Measurements from ENCODE around the gene BAZ2A.

BAZ2A gene

DNA sequence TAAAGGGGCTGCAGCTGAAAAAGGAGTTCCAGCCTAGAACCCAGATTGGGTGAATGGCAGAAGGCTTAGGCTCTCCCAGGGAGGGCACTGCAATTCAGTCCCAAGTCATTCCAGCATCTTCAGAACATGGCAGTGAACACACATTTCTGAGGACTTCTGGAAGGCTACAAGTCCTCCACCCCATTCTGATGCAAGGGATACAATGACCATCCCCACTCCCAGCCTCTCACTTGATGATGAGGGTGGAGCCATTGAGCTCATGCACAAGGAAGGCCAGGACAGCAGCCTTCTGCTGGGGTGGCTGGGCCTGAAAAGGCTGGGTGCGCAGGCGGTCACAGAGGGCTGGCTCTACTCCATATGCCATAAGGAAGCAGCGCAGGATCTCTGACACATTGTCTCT is 25.8 kb downstream of the BAZ2A start:
- no peak for DNase-seq (ENCODE audit: insufficient read length)
- TF ChIP-seq POLR2A (IDR thresholded peaks at IDR 0.05; ENCODE audit: low read depth, low read length) (no peak), POLR2AphosphoS5 (IDR thresholded peaks at IDR 0.05; ENCODE audit: low read depth, low read length) (no peak), TAF1 (IDR thresholded peaks at IDR 0.05; ENCODE audit: borderline replicate concordance, low read depth, low read length) (no peak)
- no peak for FAIRE-seq

DNA sequence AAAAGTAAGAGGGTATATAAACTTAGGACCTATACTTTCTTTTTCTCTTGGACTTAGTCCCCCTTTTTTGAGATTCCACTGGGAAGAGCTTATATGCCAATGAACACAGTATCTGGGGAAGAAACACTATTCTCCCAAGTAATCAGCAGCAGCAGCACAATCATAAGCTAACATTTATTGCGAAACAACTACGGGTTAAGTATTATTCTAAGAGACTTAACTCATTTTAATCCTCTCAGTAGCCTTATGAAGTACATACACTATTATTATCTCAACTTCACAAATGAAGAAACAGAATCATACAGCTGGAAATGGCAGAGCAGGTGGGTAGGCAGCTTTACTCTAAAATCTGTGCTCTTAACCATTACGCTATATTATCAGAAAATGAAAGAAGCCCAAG is 27.9 kb downstream of the BAZ2A start:
- FAIRE-seq = no peak
- no peak for DNase-seq (ENCODE audit: insufficient read length)
- no peak for TF ChIP-seq POLR2A (IDR thresholded peaks at IDR 0.05; ENCODE audit: low read depth, low read length)
- TF ChIP-seq POLR2AphosphoS5 (IDR thresholded peaks at IDR 0.05; ENCODE audit: low read depth, low read length) = no peak
- no peak for TF ChIP-seq TAF1 (IDR thresholded peaks at IDR 0.05; ENCODE audit: borderline replicate concordance, low read depth, low read length)

DNA sequence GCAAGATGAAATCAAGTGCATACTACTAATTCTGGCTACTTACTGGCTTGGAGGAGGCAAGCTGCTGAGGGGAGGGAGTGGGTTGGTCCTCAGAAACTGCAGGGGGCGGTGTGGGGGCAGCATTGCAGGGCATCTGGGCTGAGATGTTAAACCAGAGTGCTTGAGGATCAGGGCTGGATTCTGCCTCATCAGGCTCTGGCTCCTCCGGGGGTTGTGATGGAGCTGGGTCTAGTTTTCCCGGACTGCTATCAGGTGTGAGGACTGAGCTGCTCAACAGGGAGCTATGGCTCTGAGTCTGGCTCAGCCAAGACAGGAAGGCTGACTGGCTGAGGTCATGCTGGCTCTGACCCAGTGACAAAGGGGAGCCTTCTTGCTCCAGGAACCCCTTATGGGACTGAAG is 28.6 kb downstream of the BAZ2A start:
- DNase-seq (ENCODE audit: insufficient read length) (no peak), FAIRE-seq (no peak)
- TF ChIP-seq POLR2AphosphoS5 (IDR thresholded peaks at IDR 0.05; ENCODE audit: low read depth, low read length) (no peak), TAF1 (IDR thresholded peaks at IDR 0.05; ENCODE audit: borderline replicate concordance, low read depth, low read length) (no peak), POLR2A (IDR thresholded peaks at IDR 0.05; ENCODE audit: low read depth, low read length) (no peak)

DNA sequence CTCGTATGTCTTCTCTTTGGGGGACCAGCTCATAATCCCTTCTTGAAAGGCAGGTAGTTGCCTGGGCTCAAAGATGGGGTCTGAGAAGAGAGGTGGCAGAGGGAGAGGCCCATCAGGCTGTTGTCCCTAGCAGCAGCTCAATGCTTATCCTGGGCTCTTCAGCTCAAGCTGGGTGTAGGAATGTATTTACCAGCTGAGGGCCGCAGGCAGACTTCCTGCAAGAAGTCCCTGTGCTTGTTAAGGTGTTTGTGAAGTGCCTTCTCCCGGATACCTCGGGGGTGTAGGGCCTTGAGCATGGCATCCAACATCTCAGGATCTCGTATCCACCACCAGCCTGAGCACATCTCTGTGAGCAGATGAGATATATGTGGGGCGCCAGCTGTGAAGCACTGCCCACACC is 29.4 kb downstream of the BAZ2A start:
- TF ChIP-seq POLR2AphosphoS5 (IDR thresholded peaks at IDR 0.05; ENCODE audit: low read depth, low read length) = no peak
- no peak for TF ChIP-seq TAF1 (IDR thresholded peaks at IDR 0.05; ENCODE audit: borderline replicate concordance, low read depth, low read length)
- TF ChIP-seq POLR2A (IDR thresholded peaks at IDR 0.05; ENCODE audit: low read depth, low read length) = no peak
- no peak for DNase-seq (ENCODE audit: insufficient read length)
- no peak for FAIRE-seq

DNA sequence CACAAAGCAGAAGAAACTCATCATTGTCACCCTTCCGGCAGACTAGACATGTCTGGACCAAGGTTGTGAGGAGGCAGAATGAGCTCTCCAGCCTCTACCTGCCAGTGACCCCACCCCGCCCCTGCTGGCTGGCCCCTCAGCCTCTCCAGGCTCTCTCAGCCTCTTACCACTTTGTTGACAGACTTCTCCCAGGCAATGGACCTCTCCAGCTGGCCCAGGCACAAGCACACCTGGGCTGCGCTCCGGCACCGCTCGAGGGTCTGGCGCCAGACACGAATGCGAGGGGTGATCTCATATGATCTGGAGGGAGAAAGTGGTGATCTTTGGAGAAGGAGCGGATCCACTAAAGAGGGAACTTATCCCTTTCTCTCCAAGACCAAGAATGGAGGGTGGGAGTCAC is 30.3 kb downstream of the BAZ2A start:
- DNase-seq (ENCODE audit: insufficient read length) = no peak
- FAIRE-seq = no peak

DNA sequence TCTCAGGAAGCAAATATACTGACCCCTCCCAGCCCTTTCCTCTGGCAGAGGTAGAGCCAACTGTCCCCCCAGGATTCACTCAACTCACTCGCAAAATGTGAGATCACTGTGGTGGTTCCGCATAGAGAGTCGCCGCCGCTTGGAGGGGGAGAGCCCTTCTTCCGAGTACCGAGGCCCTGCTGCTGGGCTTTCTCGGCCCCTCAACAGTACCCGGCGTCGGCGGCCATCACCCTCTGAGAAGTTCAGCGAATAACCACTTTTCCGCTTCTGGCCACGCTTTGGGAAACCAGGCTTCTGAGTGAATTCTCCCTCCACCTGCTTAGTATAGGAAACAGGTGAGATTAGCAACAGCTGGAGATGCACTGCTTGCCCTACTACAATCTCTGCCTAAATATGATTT is 31.1 kb downstream of the BAZ2A start:
- TF ChIP-seq POLR2AphosphoS5 (IDR thresholded peaks at IDR 0.05; ENCODE audit: low read depth, low read length) = no peak
- no peak for TF ChIP-seq TAF1 (IDR thresholded peaks at IDR 0.05; ENCODE audit: borderline replicate concordance, low read depth, low read length)
- no peak for TF ChIP-seq POLR2A (IDR thresholded peaks at IDR 0.05; ENCODE audit: low read depth, low read length)
- DNase-seq (ENCODE audit: insufficient read length) (no peak), FAIRE-seq (no peak)

More for the DNA sequence above, 30.3 kb downstream of the BAZ2A start:
- TF ChIP-seq POLR2A (IDR thresholded peaks at IDR 0.05; ENCODE audit: low read depth, low read length) (no peak), TAF1 (IDR thresholded peaks at IDR 0.05; ENCODE audit: borderline replicate concordance, low read depth, low read length) (no peak), POLR2AphosphoS5 (IDR thresholded peaks at IDR 0.05; ENCODE audit: low read depth, low read length) (no peak)

DNA sequence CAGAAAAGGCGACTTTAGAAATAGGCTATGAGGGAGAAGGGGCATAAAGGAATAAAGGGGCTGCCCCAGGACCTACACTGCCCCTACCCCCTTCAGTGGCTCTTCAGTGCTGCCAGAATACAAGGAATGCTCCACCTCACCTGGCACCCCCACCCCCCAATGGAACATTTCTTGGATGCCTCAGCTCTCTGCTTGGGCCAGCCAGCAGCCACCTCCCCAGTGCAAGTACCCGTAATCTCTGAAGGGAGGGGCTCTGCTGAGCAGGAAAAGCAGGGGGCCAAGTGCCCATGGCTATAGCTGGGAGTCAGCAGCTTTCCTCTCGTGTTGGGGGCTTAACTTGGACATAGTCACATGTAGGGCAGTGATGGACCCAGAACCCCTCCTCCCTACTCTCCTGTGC is 33.3 kb downstream of the BAZ2A start:
- FAIRE-seq (no peak), DNase-seq (ENCODE audit: insufficient read length) (no peak)
- TF ChIP-seq TAF1 (IDR thresholded peaks at IDR 0.05; ENCODE audit: borderline replicate concordance, low read depth, low read length) (no peak), POLR2AphosphoS5 (IDR thresholded peaks at IDR 0.05; ENCODE audit: low read depth, low read length) (no peak), POLR2A (IDR thresholded peaks at IDR 0.05; ENCODE audit: low read depth, low read length) (no peak; the same call in 1 of the 2 replicates)

DNA sequence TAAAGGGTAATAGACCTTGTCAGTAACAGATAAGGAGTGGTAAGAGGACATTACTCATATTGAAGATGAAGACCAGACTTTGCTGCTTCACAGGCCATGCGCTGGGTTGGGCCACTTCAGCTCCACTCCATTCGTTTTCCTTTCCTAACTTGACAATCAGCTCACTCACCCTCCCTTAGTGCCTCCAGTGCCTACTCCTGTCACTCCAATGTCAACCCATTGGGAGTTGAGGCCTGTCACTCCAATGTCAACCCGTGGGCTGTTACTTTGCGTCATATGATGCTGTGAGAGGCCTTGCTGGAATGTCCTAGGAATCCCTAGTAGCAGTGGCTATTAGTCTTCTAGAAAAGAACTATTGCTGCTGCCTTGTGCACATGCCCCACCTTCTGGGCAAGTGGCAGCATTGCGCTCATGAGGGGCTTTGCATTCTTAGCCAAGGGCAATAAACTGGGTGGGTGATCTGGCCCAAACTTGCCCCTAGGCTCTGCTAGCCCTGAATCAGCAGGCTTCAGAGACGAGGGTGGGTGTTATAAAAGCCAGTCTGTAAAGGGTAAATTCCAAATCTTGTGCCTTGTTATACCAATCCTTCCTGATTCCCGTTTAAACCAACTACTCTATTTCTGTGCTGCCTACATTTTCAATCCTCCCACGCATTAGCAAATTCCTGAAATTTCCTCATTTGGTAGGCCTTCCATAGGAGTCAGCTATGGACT is 36.1 kb downstream of the BAZ2A start:
- no peak for TF ChIP-seq TAF1 (IDR thresholded peaks at IDR 0.05; ENCODE audit: borderline replicate concordance, low read depth, low read length)
- no peak for TF ChIP-seq POLR2A (IDR thresholded peaks at IDR 0.05; ENCODE audit: low read depth, low read length)
- TF ChIP-seq POLR2AphosphoS5 (IDR thresholded peaks at IDR 0.05; ENCODE audit: low read depth, low read length) = no peak
- peak; percentile 43 for DNase-seq (ENCODE audit: insufficient read length)
- FAIRE-seq = peak; percentile 67

DNA sequence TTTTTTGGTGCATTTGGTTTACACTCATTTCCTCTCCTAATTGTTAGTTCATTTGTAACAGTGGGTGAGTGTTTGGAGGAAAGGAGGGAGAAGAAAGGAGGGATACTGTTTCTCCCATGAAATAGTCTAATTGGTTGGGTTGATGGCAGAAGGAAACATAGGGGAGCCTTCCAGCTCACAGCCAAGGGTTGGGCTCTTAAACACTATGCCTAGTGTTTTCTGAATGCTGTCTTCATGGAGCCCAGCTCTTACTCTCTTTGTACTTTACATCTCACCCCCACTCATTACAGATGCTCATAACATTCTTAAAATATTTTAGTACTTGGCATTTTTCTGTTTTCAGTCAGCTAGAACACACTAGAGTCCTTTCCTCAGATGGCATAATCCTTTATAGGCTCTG is 38.2 kb downstream of the BAZ2A start:
- FAIRE-seq (no peak), DNase-seq (ENCODE audit: insufficient read length) (no peak)
- no peak for TF ChIP-seq TAF1 (IDR thresholded peaks at IDR 0.05; ENCODE audit: borderline replicate concordance, low read depth, low read length)

DNA sequence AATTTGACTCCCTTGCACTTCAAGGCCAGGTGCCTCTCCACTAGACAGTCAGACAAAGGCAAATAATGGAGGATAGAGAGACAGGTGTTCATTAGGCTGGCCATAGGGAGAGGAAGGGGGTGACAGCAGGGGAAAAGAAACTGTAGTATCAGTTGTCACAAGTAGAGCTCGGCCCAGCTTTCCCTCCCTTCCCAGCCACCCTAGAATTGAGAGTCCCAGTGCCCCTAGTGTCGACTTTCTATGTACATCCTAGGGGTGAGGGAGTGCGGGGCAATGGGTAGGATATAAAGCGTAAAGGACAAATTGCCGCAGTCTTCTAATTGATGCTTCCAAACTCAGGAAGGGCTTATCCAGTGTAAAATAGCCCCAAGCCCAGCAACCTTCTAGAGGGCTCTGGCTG is 39.0 kb downstream of the BAZ2A start:
- DNase-seq (ENCODE audit: insufficient read length) = no peak
- TF ChIP-seq POLR2A (IDR thresholded peaks at IDR 0.05; ENCODE audit: low read depth, low read length) (no peak), POLR2AphosphoS5 (IDR thresholded peaks at IDR 0.05; ENCODE audit: low read depth, low read length) (no peak), TAF1 (IDR thresholded peaks at IDR 0.05; ENCODE audit: borderline replicate concordance, low read depth, low read length) (no peak)
- no peak for FAIRE-seq

DNA sequence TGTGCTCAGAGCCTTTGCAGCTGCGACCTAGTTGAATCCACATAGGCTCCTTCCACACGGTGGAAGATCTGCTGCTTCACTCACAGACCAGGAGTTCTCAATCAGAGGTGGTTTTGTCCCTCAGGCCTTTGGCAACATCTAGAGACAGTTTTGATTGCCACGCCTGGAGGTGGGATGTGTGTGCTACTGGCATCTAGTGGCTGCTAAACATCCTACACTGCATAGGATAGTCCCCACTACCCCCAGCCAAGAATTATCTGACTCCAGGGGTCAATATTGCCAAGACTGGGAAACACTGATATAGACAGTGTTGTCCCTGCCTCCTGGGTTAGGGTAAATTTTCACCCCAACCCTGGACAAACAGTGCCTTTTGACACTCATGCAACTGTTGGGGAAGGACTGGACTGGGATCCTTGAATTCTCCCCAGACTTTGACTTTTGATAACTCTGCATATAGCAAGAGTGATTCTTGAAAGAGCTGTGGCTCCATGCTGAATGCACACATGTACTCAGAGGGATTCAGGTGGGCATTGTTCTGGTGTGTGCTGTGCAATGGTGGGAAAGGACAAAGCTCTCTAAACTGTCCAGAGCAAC is 39.8 kb downstream of the BAZ2A start:
- DNase-seq (ENCODE audit: insufficient read length) (no peak), FAIRE-seq (peak; percentile 64)
- TF ChIP-seq POLR2AphosphoS5 (IDR thresholded peaks at IDR 0.05; ENCODE audit: low read depth, low read length) (no peak), TAF1 (IDR thresholded peaks at IDR 0.05; ENCODE audit: borderline replicate concordance, low read depth, low read length) (no peak), POLR2A (IDR thresholded peaks at IDR 0.05; ENCODE audit: low read depth, low read length) (no peak)

DNA sequence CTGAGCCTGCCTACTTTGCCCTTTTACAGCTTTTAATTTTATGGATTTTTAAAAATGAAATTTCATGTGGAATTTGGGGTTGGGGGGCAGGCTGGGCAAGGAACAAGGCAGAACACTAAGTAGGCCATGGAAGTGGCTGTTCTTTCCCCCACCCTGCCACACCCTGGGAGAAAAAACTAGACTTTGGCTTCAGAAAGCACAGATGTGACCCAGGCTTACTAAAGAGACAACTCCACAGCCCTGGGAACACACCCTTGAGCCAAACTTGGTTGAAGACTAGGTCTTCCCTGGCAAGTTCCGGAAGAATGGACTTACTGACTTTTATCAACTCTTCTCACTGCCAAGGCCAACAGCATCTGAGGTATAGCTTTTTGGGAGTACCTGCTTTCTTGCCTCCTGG is 40.3 kb downstream of the BAZ2A start:
- FAIRE-seq (no peak), DNase-seq (ENCODE audit: insufficient read length) (no peak)
- TF ChIP-seq TAF1 (IDR thresholded peaks at IDR 0.05; ENCODE audit: borderline replicate concordance, low read depth, low read length) (no peak), POLR2AphosphoS5 (IDR thresholded peaks at IDR 0.05; ENCODE audit: low read depth, low read length) (no peak), POLR2A (IDR thresholded peaks at IDR 0.05; ENCODE audit: low read depth, low read length) (no peak)
